ENCODE measurements around the gene PLEKHM1.

Gene PLEKHM1

GRCh38 chr17:45398800-45399199 is 91.7 kb downstream of the PLEKHM1 start:
- DNase-seq (ENCODE audit: low spot score) = no peak

DNA sequence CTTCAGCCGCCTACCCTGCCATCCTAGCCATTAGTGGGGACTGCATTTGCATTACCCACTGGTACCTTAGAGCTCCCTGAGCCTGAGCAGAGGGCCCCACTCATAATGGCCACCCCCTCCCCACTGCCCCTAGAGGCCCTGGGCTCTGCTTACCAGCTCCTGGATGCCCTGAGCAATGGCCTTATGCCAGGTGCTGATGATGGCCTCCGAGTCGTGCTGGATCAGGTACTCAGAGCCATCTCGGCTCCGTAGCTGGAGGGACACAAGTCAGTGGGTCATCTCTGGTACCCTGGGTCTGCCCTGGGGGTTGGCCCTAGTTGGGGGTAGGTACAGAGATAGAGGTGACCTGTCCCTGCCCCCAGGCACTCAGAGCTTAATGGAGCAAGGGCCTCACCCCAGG is 92.7 kb downstream of the PLEKHM1 start:
- no peak for DNase-seq (ENCODE audit: low spot score)

DNA sequence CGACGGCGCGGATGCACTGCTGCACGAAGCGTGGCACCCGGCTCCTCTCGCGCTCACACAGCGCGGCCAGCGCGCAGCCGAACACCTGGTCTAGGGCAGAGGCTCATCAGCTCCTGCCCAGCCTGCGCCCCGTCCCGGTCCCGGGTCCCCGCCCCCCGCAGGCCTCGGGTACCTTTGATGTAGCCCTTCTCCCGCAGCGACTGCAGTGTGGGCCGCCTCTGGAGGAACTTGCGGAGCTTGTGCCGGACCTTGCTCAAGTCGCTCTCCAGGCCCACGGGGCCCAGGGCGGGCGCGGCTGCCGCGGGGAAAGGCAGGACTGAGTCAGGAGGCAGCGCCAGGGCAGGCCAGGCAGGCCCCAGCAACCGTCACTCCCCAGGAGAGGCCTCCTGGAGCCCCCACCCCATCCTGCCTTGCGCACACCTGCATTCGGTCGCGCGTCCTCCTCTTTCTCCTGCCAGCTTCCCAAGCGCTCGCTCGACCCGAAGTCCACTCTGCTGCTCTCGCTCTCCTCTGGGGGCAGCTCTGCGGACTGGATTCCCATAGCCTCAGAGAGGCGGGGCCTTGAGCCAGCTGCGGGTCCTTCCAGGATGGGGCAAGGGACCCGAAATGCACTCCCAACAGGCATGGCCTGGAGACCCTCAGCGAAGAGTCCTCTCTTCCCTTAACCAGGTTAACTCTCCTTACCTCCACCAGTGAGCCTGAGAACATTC is 93.9 kb downstream of the PLEKHM1 start:
- no peak for DNase-seq (ENCODE audit: low spot score)

DNA sequence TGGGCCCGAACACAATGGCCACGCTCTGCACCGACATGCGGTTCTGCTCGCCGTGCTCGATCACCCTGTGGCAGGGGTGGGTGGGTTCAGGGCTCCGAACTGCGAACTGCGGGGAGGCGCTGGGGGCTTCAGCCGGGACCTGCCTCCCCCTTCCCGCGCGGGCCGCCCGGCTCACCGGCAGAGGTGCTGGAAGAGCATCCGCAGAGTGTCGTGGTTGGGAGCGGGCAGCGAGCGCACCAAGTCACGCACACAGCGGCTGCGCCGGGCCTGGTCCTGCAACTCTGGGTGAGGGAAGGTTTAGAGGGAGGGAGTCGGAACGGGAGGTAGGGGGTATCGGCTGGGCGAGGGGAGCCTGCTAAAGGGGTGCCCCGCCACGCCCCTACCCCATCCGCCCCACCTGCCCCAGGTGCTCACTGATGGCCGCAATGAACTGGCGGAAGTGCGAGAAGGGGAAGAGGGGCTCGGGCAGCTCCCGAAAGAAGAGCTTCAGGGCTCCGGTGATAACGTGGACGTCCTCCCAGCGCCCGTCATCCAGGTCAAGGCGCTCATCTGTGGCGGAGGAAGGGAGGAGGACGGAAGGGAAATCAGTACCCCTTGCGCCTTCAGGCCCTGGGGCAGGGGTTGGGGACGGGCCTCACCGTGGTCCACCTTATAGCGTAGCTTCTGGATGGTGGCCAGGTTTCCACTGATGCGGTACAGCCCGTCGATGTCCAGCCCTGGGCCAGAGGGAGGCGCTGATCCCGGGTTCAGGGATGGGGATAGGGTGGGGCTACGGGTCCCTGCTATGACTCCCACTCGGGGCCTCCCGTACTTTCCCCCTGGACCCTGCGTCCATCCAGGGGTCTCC is 94.7 kb downstream of the PLEKHM1 start:
- no peak for DNase-seq (ENCODE audit: low spot score)

- peak; percentile 89 for DNase-seq (ENCODE audit: low spot score)
Measured at GRCh38 chr17:45394913-45395568, 95.5 kb downstream of the PLEKHM1 start.

GRCh38 chr17:45394564-45394912 is 96.0 kb downstream of the PLEKHM1 start:
- no peak for DNase-seq (ENCODE audit: low spot score)

DNA sequence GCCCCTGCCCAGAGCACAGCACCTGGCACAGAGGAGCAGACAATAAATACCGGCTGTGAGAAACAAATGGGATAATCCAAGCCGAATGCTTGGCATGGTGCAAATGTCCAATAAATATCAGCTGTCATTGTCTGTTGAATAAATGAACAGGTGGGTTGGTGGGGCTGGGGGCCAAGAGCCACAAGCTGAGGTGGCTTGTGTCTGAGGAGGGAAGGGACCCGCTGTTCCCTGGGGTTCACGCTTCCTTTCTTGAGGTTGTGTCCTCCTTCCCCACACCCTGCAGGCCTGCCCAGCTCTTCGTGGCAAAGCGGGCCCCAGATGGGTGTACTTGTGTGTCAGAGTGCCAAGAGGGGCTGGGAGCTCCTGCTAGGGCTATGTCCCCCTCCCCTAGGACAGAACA is 96.4 kb downstream of the PLEKHM1 start:
- DNase-seq (ENCODE audit: low spot score) = no peak

DNA sequence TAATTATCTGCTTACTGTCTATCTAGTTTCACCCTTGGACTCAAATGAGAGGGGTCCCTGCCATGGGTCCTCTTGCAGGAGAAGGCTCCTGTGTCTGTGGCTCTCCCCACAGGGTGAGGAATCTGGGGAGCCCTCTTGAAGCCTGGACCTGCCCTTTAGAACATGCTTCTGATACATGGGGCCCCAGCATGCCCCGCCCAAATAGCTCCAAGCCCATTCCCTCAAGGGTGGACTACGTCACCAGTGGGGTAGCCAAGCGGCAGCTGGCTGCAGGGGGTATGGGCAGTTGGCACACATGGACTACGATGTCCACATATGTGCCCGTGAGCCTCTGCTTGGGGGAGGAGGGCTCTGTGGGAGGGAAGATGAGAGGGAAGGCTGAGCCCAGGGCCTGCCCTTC is 97.1 kb downstream of the PLEKHM1 start:
- no peak for DNase-seq (ENCODE audit: low spot score)

DNA sequence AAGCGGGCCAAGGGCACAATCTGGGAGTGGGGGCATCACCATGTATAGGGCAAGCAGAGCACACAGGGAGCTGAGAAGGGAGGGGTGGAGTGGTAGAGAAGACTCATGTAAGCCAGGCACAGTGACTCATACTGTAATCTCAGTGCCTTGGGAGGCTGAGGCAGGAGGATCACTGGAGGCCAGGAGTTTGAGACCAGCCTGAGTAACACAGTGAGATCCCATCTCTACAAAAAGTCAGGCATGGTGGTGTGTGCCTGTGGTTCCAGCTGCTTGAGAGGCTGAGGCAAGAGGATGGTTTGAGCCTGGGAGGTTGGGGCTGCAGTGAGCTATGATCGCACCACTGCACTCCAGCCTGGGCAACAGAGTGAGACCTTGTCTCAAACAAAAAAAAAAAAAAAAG is 98.6 kb downstream of the PLEKHM1 start:
- no peak for DNase-seq (ENCODE audit: low spot score)

DNA sequence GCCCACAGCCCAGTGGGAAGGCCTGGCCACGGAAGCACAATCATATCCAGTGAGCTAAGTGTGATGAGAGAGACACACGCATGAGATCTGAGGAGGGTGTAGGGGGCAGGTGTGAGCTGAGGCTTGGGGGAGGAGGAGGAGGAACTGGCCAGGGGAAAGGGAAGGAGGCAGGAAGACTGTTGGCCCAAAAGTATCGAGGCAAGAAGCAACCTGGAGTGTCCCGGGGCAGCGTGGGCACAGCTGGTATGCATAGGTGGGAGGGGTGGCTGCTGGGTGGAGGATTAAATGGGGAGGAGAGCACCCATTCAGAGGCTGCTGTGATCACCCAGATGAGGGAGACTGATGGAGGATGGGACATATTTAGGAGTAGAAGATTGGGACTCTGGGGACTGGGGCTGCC is 99.2 kb downstream of the PLEKHM1 start:
- no peak for DNase-seq (ENCODE audit: low spot score)

- DNase-seq (ENCODE audit: low spot score) = no peak
Measured at GRCh38 chr17:45389354-45389753, 101.2 kb downstream of the PLEKHM1 start.

GRCh38 chr17:45388604-45389325 is 101.8 kb downstream of the PLEKHM1 start:
- DNase-seq (ENCODE audit: low spot score) = no peak

DNA sequence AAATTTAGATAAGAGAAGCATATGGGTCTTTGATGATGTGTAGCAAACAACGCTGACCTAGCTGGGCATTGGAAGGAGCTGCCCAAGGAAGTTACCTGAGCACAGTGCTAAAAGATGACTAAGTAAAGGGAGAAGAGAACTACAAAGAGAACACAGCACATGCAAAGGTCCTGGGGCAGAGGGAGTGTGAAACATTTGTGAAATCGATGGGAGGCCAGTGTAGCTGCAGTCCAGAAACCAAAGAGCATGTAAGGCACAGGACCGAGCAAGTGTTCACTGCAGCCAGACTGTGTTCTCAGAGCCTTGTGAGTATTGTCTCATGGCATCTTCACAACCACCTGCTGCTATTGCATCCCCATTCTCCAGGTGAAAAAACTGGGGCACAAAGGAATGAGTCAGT is 102.8 kb downstream of the PLEKHM1 start:
- DNase-seq (ENCODE audit: low spot score) = no peak

GRCh38 chr17:45386178-45386577 is 104.3 kb downstream of the PLEKHM1 start:
- DNase-seq (ENCODE audit: low spot score) = no peak

Small RNA genes lying within 50 kb of the gene (small RNA-seq; reads per million reads assigned to genes)
- gene RF00017 = 0 reads per million in 2 experiments
